ENCODE measurements around the gene SLC23A1. TPM values are rescaled to one million over a fixed set of nuclear protein-coding genes. Genes with fewer than 3 reads are reported as not detected.
"Not testable (repeated sequence)": the region's sequence is repeated elsewhere in the genome, so short reads cannot be mapped to it uniquely, and the experiment has no call there.

The SLC23A1 gene
- polyA plus RNA-seq, 4 donors = 7.1 to 29.3 (median 12.4) TPM

DNA sequence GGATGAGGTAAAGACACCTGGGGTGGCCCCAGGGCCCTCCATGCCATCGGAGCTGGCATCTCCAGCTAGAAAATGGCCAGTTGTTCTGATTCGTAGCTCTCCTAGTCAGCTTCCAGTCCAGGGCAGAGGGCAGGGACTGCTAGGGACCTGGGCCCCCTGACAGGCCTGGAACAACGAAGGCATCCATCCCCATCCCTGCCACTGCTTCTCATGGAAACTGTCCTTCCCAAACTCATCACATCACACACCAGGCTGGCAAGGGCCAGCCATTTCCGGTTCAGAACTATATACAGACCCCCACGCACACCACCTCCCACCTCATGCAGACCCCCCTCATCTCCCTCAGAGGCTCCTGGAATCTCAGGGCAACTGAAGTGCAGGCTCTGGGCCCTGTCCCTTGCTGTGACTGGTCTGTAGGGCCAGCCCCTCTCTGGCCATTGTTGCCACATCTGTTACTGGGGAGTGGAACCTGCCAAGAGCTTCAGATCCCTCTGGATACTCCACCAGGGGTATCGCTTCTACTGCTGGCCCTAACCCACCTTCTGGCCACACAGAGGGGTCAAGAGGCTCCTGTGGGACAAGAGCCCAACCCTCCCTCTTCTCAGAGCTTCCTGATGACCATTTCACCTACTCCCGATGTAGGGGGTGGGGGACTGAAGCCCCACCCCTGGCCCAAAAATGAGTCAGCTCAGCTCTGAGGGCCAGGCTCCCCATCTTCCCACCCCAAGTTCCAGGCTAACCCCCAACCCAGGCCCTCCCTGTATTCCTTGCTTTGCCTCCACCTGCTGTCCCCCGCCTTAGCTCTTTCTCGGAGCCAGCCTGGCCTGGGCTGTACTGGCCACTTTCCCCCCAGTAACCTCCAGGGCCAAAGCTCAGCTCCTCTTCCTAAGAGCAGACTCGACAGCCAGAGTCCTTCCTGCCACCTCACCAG is 7.8 kb upstream of the SLC23A1 start:
- FAIRE-seq = no peak
- Histone ChIP-seq H3K4me3 (ENCODE audit: low read depth in 1 of 3, low read length in 3 of 3) (no peak overlapping the region), H3K27ac (ENCODE audit: low read depth in 1 of 3, low read length in 2 of 3) (peak overlapping the region in 2 of 3 donors; percentile 76 to 85)

DNA sequence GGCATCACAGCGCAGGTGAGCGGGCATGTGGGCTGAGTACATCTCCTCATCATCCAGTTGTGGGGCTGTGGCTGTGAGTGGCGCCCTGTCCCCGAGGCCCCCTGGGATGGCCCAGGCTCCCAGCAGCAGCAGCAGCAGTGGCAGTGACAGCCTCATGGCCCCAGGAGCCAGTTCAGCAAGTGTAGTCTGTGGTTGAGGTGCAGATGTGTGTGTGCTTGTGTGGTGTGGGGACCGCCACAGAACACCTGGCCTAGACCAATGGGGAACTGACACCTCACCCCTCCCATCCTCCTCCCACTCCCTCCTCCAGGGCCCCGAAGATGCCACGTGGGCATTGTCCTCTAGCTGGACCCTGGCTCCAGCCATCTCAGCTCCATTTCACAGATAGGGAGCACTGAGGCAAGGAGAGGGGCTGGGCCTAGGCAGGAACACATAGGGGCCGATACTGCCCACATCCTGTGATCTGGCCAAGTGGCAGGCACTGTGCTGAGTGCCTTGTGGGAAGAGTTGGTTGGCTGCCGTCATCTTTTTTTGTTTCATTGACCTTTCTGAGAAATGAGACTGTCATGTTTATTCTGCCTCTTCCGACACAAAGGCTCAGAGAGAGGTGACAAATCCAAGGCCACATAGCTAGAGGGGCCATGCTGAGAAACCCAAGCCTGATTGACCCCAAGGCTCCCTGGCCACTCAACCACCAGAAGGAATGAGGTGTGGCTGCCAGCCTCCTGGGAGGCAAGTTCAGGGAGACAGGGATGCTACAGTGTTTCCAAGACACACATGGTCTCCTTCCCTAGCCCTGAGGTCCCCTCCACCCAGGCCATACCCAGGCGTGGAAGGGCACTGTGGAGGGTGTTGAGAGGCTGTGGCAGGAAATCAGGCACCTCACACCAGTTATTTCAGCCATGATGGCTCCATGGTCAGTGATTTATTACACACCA is 6.9 kb upstream of the SLC23A1 start, which contains the start of gene MZB1:
Gene MZB1, minus strand, starts transcription at position 213 of the 938 bp plus-strand sequence. Its CDS starts 57 bp downstream, at position 156.
- Histone ChIP-seq H3K4me3 (ENCODE audit: low read depth in 1 of 3, low read length in 3 of 3) (peak within 1 kb of the TSS in 1 of 3 donors; percentile 0), H3K27ac (ENCODE audit: low read depth in 1 of 3, low read length in 2 of 3) (peak within 1 kb of the TSS in 2 of 3 donors; percentile 76 to 85), H3K36me3 (ENCODE audit: control insufficient read depth in 3 of 3, insufficient read depth in 2 of 3, low read depth in 1 of 3, low read length in 3 of 3) (no peaks in the 10 kb centered on the region), H3K27me3 (ENCODE audit: control insufficient read depth in 3 of 3, insufficient read depth in 3 of 3, low read length in 3 of 3) (peaks cover 0 to 31% (median 0%) of the 10 kb centered on the region in 3 donors), H3K4me1 (ENCODE audit: control insufficient read depth in 3 of 3, insufficient read depth in 2 of 3, low read depth in 1 of 3, low read length in 2 of 3) (peaks cover 3 to 48% (median 5%) of the 10 kb centered on the region in 3 donors), H3K9me3 (ENCODE audit: control insufficient read depth in 2 of 2, insufficient read depth in 1 of 2, low read depth in 1 of 2, low read length in 1 of 2) (no peaks in the 10 kb centered on the region)
- DNase-seq (peak in 1 of 2 donors; percentile 54), FAIRE-seq (no peak)
- WGBS, 3 donors = 64 to 80% (median 70%) methylated on average over 11 of the region's 11 CpGs

More for the DNA sequence above, 7.8 kb upstream of the SLC23A1 start:
- no peaks in the 10 kb centered on the region for H3K9me3 ChIP-seq (ENCODE audit: control insufficient read depth in 2 of 2, insufficient read depth in 1 of 2, low read depth in 1 of 2, low read length in 1 of 2)
- WGBS, 3 donors = 76 to 83% (median 80%) methylated on average over 10 of the region's 10 CpGs
- no peak for DNase-seq
- H3K4me1 ChIP-seq (ENCODE audit: control insufficient read depth in 3 of 3, insufficient read depth in 2 of 3, low read depth in 1 of 3, low read length in 2 of 3) = peaks cover 3 to 39% (median 3%) of the 10 kb centered on the region in 3 donors
- H3K36me3 ChIP-seq (ENCODE audit: control insufficient read depth in 3 of 3, insufficient read depth in 2 of 3, low read depth in 1 of 3, low read length in 3 of 3) = peaks cover 0 to 6% (median 0%) of the 10 kb centered on the region in 3 donors
- H3K27me3 ChIP-seq (ENCODE audit: control insufficient read depth in 3 of 3, insufficient read depth in 3 of 3, low read length in 3 of 3) = peaks cover 0 to 40% (median 0%) of the 10 kb centered on the region in 3 donors

DNA sequence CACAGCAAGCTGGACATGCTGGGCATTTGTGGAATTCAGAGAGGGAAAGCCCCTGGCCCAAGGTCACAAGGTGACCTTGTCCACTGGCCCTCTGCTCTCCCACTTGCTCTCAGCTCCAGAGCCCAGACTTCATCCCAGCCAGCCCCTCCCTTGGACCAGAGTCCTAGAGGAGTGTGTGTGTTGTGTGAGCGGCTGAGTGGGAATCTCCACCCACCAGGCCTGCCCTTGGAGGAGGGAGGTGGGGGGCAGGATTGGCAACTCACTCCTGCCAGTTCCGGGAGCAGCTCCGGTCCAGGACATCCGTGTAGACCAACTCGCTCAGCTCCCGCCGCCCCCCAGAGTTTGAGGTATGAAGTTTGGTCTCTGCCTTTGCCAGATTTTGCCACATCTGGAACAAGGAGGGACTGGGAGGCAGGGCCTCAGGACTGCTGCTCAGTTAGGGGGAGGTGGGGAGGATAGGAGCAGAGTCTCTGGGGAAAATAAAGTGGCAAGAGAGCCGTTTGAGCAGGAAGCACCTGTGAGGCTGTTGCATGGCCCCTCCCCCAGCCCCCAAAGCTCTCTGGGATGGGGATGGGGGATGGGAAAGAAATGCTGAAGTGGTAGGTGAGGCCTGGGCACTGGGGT is 5.2 kb upstream of the SLC23A1 start:
- H3K4me1 ChIP-seq (ENCODE audit: control insufficient read depth in 3 of 3, insufficient read depth in 2 of 3, low read depth in 1 of 3, low read length in 2 of 3) = peaks cover 8 to 52% (median 16%) of the 10 kb centered on the region in 3 donors
- FAIRE-seq = no peak

DNA sequence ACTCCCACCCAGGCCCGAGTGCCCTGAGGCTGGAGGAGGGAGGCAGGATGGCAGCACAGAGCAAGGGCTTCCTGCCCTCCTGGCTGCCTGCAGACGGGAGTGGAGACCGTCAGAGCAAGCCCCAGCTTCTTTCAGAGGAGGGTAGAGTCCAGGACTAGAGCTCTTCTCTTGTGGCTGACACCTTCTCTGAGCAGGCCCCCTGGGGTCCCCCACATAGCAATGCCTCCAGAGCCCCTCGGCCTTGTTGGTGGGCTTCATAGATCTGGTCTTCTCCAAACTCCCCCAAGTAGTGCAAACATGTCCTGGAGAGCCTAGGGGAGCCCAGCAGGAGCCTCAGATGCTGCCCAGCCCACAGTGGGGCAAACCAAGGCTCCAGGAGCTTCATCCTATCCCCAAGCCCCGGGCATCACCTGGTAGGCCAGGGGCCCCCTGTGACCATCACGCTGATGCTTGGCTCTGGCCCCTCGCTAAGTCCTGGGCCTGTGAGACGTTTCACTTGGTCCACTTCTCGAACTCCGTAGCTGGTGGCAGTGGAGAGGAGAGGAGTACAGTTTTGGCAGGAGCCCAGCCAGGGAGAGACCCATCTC is 4.6 kb upstream of the SLC23A1 start:
- Histone ChIP-seq H3K36me3 (ENCODE audit: control insufficient read depth in 3 of 3, insufficient read depth in 2 of 3, low read depth in 1 of 3, low read length in 3 of 3) (peaks cover 0 to 2% (median 0%) of the 10 kb centered on the region in 3 donors), H3K27ac (ENCODE audit: low read depth in 1 of 3, low read length in 2 of 3) (peak overlapping the region in 2 of 3 donors; percentile 16 to 77), H3K4me1 (ENCODE audit: control insufficient read depth in 3 of 3, insufficient read depth in 2 of 3, low read depth in 1 of 3, low read length in 2 of 3) (peaks cover 10 to 49% (median 16%) of the 10 kb centered on the region in 3 donors), H3K9me3 (ENCODE audit: control insufficient read depth in 2 of 2, insufficient read depth in 1 of 2, low read depth in 1 of 2, low read length in 1 of 2) (no peaks in the 10 kb centered on the region), H3K27me3 (ENCODE audit: control insufficient read depth in 3 of 3, insufficient read depth in 3 of 3, low read length in 3 of 3) (peaks cover 0 to 8% (median 0%) of the 10 kb centered on the region in 3 donors), H3K4me3 (ENCODE audit: low read depth in 1 of 3, low read length in 3 of 3) (no peak overlapping the region)
- FAIRE-seq = no peak
- 47 to 56% (median 51%) methylated on average over 10 of the region's 10 CpGs for WGBS, 3 donors
- DNase-seq = no peak

More for the DNA sequence above, 5.2 kb upstream of the SLC23A1 start:
- peaks cover 0 to 14% (median 0%) of the 10 kb centered on the region in 3 donors for H3K27me3 ChIP-seq (ENCODE audit: control insufficient read depth in 3 of 3, insufficient read depth in 3 of 3, low read length in 3 of 3)
- H3K36me3 ChIP-seq (ENCODE audit: control insufficient read depth in 3 of 3, insufficient read depth in 2 of 3, low read depth in 1 of 3, low read length in 3 of 3) = peaks cover 0 to 2% (median 0%) of the 10 kb centered on the region in 3 donors
- 6 to 25% (median 23%) methylated on average over 8 of the region's 8 CpGs for WGBS, 3 donors
- H3K27ac ChIP-seq (ENCODE audit: low read depth in 1 of 3, low read length in 2 of 3) = peak overlapping the region in 1 of 3 donors; percentile 77
- peak; percentile 78 to 91 for DNase-seq
- H3K4me3 ChIP-seq (ENCODE audit: low read depth in 1 of 3, low read length in 3 of 3) = peak overlapping the region; percentile 14 to 43 (median 18)
- H3K9me3 ChIP-seq (ENCODE audit: control insufficient read depth in 2 of 2, insufficient read depth in 1 of 2, low read depth in 1 of 2, low read length in 1 of 2) = no peaks in the 10 kb centered on the region

DNA sequence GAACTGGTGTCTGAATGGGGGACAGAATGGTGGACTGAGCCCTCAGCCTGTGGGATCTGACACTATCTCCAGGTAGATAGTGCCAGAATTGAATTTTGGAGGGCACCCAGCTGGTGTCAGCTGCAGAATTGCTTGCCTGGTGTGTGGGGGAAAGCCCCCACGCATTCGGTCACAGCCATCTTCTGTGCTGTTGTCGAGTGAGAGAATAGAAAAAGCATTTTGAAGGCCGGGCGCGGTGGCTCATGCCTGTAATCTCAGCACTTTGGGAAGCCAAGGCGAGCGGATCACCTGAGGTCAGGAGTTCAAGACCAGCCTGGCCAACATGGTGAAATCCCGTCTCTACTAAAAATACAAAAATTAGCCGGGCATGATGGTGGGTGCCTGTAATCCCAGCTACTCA is 3.9 kb upstream of the SLC23A1 start:
- not testable (repeated sequence) for H3K9me3 ChIP-seq (ENCODE audit: control insufficient read depth in 2 of 2, insufficient read depth in 1 of 2, low read depth in 1 of 2, low read length in 1 of 2); FAIRE-seq; H3K36me3 ChIP-seq (ENCODE audit: control insufficient read depth in 3 of 3, insufficient read depth in 2 of 3, low read depth in 1 of 3, low read length in 3 of 3); DNase-seq; H3K27me3 ChIP-seq (ENCODE audit: control insufficient read depth in 3 of 3, insufficient read depth in 3 of 3, low read length in 3 of 3); H3K4me3 ChIP-seq (ENCODE audit: low read depth in 1 of 3, low read length in 3 of 3)
- 94 to 97% (median 95%) methylated on average over 9 to 10 of the region's 10 CpGs for WGBS, 3 donors
- H3K27ac ChIP-seq (ENCODE audit: low read depth in 1 of 3, low read length in 2 of 3) = peak overlapping the region in 1 of 3 donors; percentile 7
- H3K4me1 ChIP-seq (ENCODE audit: control insufficient read depth in 3 of 3, insufficient read depth in 2 of 3, low read depth in 1 of 3, low read length in 2 of 3) = peaks cover 13 to 53% (median 18%) of the 10 kb centered on the region in 3 donors

DNA sequence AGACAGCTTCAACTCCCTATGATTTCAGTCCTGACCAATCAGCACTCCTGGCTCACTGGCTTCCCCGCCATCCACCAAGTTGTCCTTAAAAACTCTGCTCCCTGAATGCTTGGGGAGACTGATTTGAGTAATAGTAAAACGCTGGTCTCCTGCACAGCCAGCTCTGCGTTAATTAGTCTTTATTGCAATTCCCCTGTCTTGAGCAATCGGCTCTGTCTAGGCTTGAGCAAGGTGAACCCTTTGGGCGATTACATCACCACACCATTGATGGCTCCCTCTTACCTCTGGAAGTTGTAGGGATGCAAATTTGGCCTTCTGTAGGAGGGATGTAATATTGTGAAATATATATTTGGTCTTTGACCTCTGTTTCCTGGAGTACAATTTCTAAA is 2.9 kb upstream of the SLC23A1 start:
- DNase-seq = no peak
- Histone ChIP-seq H3K9me3 (ENCODE audit: control insufficient read depth in 2 of 2, insufficient read depth in 1 of 2, low read depth in 1 of 2, low read length in 1 of 2) (no peaks in the 10 kb centered on the region), H3K27ac (ENCODE audit: low read depth in 1 of 3, low read length in 2 of 3) (peak overlapping the region in 1 of 3 donors; percentile 22)

More for the DNA sequence above, 2.9 kb upstream of the SLC23A1 start:
- Histone ChIP-seq H3K27me3 (ENCODE audit: control insufficient read depth in 3 of 3, insufficient read depth in 3 of 3, low read length in 3 of 3) (no peaks in the 10 kb centered on the region), H3K4me3 (ENCODE audit: low read depth in 1 of 3, low read length in 3 of 3) (no peak overlapping the region), H3K4me1 (ENCODE audit: control insufficient read depth in 3 of 3, insufficient read depth in 2 of 3, low read depth in 1 of 3, low read length in 2 of 3) (peaks cover 13 to 58% (median 20%) of the 10 kb centered on the region in 3 donors), H3K36me3 (ENCODE audit: control insufficient read depth in 3 of 3, insufficient read depth in 2 of 3, low read depth in 1 of 3, low read length in 3 of 3) (peaks cover 0 to 5% (median 0%) of the 10 kb centered on the region in 3 donors)
- no peak for FAIRE-seq
- whole genome bisulfite sequencing, 3 donors = 67 to 76% (median 70%) methylated on average over 5 of the region's 5 CpGs
